HG03521 (cell line): ENCODE results near the gene SYNJ2.
"Not testable (repeated sequence)": the region's sequence is repeated elsewhere in the genome, so short reads cannot be mapped to it uniquely, and the experiment has no call there.

ENCODE experiments used
- ATAC-seq: cut with Tn5 transposase; IDR thresholded peaks from one replicate; pipeline ENCODE4 v1.9.1; 2021; ENCODE audit warnings: mild to moderate bottlenecking, moderate library complexity; ENCODE audit not compliant: unreplicated experiment

Gene SYNJ2

DNA sequence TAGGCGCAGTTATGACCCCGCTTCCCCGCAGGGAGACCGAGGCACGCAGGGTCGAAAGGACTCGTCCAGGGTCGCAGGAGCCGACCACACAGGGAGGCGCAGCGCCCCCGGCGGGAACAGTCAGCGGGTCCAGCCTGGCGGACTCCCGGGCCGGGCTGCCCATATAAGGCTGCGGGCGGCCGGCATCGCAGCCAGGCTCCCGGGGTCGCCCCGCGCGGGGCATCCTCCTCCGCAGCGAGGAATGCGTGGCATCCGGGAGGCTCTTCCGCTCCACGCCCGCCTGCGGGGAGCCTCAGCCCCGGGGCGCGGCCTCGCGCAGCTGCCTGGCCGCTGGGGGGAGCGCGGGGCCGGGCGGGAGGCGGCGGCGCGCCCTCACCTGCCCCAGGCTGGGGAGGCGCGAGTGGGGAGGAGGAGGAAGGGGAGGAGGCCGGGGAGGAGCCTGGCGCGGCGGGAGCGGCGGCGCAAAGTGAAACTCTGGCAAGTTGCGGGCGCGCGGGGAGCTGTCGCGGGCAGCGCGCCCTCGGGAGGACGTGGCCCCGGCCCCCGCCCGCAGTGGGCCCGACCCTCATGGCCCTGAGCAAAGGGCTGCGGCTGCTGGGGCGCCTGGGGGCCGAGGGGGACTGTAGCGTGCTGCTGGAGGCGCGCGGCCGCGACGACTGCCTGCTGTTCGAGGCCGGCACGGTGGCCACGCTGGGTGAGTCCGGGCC lies at the start of gene SYNJ2:
TSS of gene SYNJ2 (plus strand) at position 469 of the 707 bp plus-strand sequence. CDS start at position 568, 99 bp downstream.
- ATAC-seq, result peak; percentile 73

- ATAC-seq, result no peak
Measured at GRCh38 chr6:157935786-157936185, 45.9 kb upstream of the SYNJ2 start.

DNA sequence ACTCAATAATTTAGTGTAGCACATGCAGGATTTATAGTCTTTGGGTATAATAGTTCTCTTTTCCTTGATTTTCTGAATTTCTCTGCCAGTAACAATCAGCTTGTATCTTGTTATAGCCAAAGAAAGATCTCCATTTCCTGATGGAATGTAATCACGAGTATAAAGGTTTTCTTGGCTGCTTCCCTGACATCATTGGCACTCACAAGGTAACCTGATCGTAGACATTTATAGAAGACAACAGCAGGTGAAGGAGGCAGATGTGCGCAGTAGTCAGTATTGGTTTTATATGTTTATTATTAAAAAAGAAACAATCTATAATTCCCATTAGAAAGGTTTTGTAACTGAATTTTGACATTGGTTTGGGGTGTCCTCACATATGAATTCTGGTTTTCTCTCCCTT lies 44.3 kb upstream of the SYNJ2 start:
- ATAC-seq, result no peak

GRCh38 chr6:157937916-157938315 lies 43.7 kb upstream of the SYNJ2 start:
- no peak for ATAC-seq

DNA sequence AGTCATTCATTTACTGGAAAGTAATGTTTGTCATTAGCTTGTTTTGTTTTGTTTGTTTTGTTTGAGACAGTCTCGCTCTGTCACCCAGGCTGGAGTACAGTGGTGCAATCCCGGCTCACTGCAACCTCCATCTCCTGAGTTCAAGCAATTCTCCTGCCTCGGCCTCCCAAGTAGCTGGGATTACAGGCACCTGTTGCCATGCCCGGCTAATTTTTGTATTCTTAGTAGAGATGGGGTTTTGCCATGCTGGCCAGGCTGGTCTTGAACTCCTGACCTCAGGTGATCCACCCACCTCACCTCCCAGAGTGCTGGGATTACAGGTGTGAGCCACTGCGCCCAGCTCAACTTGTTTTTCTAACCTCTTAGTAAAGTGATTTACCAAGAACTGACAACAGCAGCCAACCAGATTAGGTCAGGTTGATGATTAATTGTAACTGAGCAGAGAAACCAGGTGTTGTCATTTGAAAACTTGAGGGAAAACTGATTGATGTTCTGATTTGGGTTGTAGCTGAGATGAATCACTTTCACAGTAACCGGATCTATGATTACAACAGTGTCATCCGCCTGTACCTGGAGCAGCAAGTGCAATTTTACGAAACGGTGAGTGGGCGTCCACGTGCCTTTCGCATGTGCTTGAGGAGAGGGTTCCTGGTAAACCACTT lies 41.2 kb upstream of the SYNJ2 start:
- ATAC-seq, result not testable (repeated sequence)

GRCh38 chr6:157941101-157941863 lies 40.4 kb upstream of the SYNJ2 start:
- no peak for ATAC-seq

GRCh38 chr6:157942351-157942750 lies 39.3 kb upstream of the SYNJ2 start:
- no peak for ATAC-seq

- ATAC-seq, result no peak
Measured at GRCh38 chr6:157943249-157943963, 38.3 kb upstream of the SYNJ2 start.

DNA sequence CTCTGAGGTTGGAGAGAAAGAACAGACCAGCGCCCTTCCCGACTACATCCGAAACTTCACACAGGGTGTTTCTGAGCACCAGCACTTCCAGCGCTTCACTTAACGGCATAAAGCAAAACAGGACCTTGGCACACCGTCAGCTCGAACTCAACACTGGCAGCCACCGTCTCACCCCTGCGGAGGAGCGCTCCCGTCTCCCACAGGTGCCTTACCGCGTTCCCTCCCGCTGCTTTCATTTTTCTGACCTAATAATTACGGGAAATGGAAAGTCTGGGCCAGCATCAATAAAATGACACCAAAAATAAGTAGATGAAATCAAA lies 37.7 kb upstream of the SYNJ2 start:
- no peak for ATAC-seq

GRCh38 chr6:157944983-157945931 lies 36.4 kb upstream of the SYNJ2 start:
- ATAC-seq, result no peak

DNA sequence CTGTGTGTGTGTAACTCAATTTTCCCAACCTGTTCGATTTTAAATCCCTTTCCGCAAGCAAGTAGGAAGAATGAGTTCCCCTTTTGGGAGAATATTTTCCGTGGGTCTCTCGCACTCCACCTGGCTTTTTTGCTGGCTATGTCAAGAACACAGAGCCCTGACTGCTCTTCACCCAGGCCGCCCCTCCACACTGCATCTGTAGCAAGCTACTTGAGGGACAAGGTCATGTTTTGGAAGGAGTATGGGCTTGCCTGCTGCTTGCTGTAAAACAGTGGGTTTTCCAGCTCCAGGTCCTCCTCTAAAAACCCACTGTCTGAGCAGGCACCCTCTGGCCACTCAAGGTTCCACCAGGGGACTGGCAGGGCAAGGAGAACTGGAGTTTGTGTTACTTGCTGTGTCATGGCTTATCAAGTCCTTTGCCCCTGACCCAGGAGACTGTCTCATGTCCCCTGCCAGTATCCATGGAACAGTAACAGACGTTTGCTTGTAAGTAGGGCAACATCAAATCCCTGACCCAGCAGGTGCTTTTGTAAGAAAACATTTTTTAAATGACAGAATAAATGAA lies 35.5 kb upstream of the SYNJ2 start:
- no peak for ATAC-seq

DNA sequence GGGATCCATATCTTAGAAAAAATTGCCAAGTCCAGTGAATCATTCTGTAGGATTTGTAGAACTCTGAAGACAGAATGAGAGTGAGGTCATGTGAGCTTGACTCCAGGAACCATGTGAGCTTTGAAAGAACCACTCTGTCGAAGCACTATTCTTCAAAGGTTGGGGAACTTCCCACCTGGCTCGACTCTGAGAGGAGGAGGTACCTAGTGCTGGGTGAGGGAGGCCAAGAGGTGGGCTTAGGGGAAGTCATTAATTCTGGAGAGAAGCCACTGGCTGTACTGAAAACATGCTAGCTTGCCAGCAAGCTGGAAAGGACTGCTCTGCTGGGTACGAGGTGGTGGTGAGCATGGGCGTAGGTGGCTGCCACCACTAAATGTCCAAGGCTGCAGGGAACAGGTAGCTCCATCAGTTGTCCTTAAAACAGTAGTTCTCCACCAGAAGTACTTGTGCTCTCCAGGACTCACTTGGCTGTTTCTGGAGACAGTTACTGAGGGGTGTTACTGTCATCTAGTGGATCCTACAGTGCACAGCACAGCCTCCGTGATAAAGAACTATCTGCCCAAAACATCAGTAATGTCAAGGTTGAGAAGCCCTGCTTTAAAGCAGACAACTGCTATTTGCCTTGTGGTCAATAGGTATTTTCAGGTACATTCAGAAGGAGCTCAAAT lies 34.7 kb upstream of the SYNJ2 start:
- no peak for ATAC-seq

DNA sequence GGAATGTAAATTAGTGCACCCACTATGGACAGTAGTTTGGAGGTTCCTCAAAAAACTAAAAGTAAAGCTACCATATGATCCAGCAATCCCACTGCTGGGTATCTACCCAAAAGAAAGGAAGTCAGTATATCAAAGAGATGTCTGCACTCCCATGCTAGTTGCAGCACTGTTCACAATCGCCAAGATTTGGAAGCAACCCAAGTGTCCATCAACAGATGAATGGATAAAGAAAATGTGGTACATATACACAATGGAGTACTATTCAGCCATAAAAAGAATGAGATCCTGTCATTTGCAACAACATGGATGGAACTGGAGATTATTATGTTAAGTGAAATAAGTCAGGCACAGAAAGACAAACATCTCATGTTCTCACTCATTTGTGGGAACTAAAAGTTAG lies 30.8 kb upstream of the SYNJ2 start:
- ATAC-seq, result not testable (repeated sequence)

GRCh38 chr6:157951828-157952227 lies 29.8 kb upstream of the SYNJ2 start:
- ATAC-seq, result no peak

DNA sequence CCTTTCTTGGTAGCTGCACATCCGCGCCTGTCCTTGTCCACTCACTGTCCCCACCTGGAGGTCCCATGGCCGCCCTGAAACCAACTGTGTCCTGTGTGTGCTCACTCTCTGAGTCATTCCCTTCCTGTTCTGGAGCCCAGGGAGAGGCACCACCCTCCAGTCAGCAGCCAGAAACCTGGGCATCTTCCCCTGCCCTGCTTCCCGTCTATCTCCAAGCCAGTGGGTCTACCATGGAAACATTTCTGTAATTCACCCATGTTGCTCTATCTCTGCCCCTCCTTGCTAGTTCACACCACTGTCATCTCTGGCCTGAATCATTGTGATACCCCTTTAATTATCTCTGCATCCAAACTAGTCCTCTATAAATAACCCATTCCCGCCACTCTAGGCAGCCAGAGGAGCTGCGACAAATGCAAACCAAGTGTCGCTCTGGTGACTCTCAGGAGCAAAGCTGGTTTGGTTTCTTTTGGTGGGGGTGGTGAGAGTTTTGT lies 28.8 kb upstream of the SYNJ2 start:
- ATAC-seq, result no peak

DNA sequence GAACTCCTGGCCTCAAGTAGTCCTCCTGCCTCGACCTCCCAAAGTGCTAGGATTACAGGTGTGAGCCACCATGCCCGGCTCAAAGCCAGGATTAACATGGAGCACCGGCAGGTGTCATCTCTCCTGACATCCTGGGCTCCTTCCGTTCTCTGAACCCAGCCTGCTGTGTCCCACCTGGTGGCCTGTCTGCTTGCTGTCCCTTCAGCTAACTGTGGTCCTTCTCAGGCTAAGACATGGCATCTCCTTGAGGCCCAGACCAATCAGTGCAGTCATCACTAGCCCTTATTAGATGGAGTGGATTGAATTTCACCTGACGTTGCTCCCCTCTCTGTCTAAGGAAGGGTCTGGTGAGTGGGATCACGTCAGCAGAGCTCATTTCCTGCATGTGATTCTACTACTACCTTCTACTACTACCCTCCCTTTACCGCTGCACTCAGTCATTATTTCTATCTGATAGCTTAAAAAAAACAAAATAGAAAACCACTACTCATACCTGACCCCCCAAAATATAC lies 28.0 kb upstream of the SYNJ2 start:
- no peak for ATAC-seq

- ATAC-seq, result no peak
Measured at GRCh38 chr6:157954150-157955117, 27.2 kb upstream of the SYNJ2 start.

GRCh38 chr6:157955675-157956074 lies 26.0 kb upstream of the SYNJ2 start:
- ATAC-seq, result no peak
